ENCODE data around the gene LYAR. TPM values are rescaled to one million over a fixed set of nuclear protein-coding genes. Genes with fewer than 3 reads are reported as not detected.
A peak's percentile ranks its signal among the peaks of the same experiment; 100 is the strongest.
"Not testable (repeated sequence)": the region's sequence is repeated elsewhere in the genome, so short reads cannot be mapped to it uniquely, and the experiment has no call there.

Gene LYAR
- total RNA-seq, 1 experiment from 2014 or later: 105 TPM

DNA sequence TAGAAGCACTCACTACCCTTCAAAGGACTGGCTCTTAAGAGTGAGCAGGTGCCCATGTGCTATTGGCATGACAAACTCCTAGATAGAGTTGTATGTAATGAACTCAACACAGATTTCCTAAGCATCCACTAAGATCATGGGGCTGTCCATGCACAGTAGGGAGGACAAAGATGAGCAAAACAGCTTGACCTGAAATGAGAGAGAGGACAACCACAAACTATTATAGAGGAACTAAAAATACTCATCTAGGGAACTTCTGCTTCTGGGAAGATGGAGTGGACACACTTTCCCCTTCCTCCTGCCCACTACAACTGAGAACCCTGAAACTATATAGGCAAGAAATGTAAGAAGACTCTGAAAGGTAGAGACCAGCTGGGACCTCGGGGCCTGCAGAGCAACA lies 21.2 kb downstream of the LYAR start:
- DNase-seq (ENCODE audit: low read depth): no peak

DNA sequence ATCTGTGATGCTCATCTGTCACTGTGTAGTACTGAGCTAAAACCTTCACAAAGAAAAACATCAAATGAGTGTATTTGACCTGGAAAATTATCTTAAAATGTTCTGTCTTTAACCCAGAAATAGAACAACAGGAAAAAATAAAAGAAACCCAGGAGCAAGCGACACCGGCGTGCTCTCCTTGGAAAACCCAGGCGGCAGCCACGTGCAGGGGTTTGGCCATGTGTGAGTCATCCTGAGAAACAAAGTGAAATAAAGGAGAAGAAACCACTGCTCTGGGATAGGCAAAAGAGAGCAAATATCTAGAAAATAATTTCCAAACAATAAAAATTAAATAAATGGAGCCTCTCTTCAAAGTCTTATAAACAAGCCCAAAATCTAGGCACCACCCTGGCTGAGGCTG lies 22.0 kb downstream of the LYAR start:
- DNase-seq (ENCODE audit: low read depth): peak; percentile 42

DNA sequence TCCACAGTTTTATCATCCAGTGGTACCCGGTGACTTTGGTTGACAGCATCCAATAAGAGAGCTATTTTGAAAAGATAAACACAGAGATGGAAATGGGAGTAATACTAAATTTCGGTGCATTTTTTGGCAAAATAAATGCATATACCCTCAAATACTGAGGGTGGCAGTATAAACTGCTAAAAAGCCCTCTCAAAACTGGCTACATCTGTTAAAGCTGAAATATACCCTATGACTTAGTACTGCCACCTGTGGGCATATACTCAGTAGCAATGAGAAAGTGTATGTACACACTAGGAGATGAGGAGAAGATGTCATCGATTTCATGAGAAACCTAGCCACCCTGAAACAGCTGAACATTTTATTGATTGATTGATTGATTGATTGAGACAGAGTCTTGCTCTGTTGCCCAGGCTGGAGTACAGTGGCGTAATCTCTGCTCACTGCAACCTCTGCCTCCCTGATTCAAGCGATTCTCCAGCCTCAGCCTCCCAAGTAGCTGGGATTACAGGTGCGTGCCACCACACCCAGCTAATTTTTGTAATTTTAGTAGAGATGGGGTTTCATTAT lies 29.7 kb downstream of the LYAR start:
- DNase-seq (ENCODE audit: low read depth): peak; percentile 69

DNA sequence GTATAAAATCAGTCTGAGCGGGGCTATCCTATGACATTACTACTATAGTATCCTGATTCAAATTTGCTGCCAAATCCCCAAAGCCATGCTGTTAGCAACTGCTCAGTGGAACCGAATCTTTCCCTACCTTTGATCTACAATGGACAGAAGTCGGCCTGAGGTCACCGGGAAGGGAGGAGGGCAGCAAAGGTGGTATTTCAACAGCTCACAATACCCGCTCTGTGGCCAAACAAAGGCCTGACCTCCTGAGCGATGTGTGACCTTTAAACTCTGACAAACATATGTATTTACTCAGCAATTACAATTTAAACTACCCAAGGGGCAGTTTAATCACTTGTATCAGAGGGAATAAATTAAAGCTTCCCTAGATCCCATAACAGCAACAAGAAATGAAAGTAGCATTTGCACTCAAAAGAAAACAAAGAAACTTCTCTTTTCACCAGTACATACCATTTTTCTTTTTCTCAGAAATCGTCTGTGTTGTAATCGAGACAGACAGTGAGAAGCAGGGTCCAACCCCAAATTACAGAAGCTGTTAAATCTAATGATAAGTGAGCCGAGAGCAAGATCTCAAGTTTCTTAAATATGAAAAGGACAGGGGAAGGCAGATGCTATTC lies 30.4 kb downstream of the LYAR start:
- DNase-seq (ENCODE audit: low read depth): no peak

DNA sequence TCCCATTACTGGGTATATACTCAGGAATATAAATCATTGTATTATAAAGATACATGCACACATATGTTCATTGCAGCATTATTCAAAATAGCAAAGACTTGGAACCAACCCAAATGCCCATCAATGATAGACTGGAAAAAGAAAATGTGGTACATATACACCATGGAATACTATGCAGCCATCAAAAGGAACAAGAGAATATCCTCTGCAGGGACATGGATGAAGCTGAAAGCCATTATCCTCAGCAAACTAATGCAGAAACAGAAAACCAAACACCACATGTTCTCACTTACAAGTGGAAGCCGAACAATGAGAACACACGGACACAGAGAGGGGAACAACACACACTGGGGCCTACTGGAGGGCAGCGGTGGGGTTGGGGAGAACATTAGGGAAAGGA lies 32.2 kb downstream of the LYAR start:
- DNase-seq (ENCODE audit: low read depth): not testable (repeated sequence)

DNA sequence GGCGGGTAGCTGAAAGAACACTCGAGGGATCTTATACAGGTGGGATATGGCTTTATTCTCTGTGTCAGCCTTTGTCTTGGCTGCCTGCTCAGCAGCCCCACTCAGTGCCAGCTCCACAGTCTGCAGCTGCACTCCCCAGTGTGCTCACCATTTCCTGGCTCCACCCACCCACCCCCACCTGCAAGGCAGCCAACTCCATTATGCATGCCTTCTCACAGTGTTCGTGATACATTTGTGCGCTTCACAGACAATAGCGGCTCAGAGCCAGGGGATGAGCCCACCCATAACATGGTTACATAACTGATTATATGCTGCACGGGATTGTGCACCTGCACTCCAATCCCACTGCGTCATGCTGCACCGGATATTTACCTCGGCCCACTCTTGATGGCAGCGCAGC lies 33.2 kb downstream of the LYAR start:
- DNase-seq (ENCODE audit: low read depth): no peak

DNA sequence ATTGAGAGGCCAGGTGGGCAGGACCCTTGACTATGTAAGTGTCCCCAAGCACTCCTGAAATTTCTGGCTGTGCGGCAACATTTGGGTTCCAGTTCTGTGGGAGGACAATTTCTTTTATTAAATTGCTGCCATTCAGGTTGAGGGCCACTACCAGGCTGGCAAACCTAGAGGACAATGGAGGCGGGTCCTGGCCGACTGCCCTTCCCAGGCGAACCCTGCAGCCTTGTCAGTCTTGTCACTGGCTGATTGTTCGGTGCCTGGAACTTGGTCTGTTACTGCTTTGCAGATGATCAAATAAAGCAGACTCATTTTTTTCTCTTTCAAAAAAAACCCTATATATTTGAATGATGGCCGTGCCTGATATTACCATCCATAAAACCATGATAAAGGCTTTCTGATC lies 35.3 kb downstream of the LYAR start:
- no peak for DNase-seq (ENCODE audit: low read depth)

DNA sequence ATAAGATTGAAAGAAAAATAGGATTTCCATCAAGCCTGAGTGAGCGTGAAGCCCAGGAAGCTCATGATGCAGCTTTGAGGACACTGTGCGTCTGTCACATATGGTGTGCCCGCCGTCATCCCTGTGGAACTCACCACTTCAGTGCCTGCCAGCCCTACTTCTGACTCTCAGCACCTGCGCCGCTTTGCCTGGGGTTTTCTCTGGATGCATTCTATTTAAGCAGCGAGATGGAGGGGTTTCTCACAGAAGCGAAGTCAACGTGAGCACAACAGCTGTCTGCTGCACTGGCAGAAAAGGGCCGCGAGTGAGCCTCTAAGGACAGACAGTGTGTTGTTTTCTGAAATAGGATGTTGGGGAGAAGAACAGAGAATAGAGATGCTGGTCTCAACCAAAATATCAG lies 35.8 kb downstream of the LYAR start:
- DNase-seq (ENCODE audit: low read depth): no peak

DNA sequence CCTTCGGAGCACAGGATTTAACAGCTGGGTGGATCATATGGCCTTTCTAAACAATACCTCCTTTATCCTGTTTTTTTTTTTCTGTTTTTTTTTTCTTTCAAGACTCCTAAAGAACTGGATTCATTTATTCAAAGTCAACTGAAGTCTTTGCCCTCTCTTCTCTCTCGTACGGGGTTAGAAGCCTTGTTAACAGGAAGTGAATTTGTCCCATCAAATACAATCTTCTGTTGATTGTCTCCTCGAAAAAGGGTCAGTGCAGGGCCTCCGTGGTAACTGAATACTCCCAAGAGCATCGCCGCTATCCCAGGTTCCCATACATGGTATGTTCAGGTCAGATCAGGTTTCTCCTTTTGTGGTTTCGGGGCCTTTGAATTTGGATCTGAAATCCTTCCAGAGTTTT lies 40.1 kb downstream of the LYAR start:
- no peak for DNase-seq (ENCODE audit: low read depth)

DNA sequence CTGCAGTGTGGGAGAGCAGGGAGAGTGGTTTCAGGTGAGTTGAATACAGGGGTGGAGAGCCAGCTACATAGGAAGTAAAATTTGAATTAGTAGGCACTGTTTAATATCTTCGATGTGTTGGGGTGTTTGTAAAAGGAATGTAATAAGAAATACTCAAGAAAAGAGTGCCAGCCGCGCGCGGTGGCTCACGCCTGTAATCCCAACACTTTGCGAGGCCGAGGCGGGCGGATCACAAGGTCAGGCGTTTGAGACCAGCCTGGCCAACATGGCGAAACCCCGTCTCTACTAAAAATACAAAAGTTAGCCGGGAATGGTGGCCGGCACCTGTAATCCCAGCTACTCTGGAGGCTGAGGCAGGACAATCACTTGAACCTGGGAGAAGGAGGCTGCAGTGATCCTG lies 40.6 kb downstream of the LYAR start:
- DNase-seq (ENCODE audit: low read depth): not testable (repeated sequence)

DNA sequence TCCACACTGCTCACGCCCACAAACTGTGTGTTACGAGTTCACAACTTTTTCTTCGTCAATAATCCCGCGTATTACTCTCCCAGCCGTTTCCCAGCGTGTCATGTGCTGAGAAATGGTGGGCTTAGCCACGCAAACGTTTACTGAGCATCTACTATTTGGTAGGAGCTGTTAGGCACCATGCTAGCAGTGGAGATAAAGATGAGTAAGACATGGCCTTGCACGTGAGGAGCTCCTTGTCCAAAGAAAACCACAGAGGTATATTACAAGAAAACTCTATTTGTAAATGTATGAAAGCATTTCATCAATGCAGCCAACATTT lies 41.1 kb downstream of the LYAR start:
- no peak for DNase-seq (ENCODE audit: low read depth)

DNA sequence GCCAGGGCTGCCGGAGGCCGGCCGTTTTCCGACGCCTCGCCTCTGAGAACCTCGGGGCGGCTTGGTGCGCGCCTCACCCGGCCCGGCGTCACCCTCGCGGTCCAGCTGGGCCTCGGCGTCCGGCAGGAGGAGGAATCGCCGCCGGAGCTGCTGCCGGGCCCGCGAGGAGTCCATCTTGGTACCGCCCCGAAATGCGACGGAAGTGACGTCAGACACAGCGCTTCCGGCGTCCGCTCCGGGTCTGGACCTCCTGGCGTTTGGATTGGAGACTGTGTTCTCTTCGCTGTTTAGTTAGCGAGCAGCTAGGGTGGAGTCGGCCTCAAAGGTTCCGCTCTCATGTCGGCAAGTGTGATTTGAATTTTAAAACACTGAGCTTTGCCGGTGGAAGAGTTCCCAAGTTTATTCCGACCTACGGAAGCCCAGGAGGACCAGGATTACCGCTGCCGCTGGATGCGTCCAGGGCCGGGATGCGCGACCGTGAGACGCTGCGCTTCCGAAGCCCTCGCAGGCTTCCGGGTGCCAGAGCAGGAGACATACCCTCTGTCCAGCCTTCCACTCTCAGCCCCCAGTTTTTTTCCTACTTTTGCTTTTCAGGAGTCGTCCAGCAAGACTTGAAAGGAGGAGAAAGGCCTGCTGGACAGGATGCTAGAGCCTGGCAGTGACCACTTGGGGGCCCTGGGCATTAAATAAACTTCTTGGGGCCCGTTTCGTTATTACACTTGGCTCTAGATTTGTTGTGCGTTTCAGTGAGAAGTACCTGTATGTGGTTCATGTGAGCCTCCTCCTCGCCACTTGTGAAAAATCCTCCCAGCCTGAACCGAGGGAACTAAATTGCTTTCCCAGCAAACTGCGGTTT lies 41.7 kb downstream of the LYAR start, which contains the start of gene TMEM128:
TMEM128 (minus strand) TSS at position 195 of the 856 bp plus-strand sequence; CDS start at position 174, 21 bp downstream.
- DNase-seq (ENCODE audit: low read depth): peak; percentile 89

DNA sequence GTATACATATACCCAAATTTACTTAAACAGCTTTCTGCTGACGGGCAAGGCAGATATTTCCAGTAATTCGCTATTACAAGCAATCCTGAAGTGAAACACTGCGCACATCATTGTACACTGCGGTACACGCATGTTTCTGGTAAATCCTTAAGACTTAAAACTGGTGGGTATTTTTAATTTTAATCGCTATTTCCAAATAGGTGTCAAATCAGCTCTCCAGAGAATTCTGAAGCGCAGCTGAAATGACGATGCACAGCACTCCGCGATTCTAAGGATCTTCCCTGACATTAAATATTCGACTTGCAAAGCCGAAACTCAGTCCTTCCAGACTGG lies 42.3 kb downstream of the LYAR start:
- DNase-seq (ENCODE audit: low read depth): no peak

DNA sequence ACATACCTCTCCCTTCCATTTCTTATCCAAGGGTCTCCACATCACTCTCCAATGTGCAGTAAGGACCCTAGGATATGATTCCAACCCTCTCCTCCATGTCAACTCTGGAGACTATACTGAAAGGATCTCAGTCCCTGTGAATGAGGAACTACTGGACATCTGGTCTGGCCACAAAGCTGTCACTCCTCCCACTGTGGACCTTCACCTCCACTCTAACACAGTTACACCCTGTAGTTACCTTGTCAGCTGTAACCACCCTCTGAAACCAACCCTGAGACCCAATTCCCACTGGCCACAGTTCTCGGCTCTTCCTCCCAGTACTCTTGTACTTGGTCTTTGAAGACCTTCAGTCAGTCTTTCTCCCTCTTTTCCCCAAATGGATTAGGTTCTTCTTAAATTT lies 44.8 kb downstream of the LYAR start:
- no peak for DNase-seq (ENCODE audit: low read depth)

DNA sequence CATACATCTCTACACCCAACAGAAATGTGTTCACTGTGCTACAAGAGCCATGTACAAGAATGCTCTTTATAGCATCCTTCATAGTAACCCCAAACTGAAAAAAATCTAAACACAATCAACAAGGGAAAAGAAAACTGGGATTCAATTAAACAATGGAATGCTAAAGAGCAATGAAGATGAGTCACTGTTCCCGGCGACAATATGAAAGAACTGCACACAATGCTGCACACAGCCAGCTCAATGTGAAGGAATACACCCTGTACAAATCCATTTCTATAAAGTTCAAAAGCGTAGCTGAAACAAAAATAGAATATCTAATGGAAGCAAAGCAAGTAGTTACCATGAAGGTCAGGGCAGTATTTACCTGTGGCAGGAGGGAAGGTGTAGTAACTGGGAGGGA lies 50.4 kb downstream of the LYAR start:
- not testable (repeated sequence) for DNase-seq (ENCODE audit: low read depth)

DNA sequence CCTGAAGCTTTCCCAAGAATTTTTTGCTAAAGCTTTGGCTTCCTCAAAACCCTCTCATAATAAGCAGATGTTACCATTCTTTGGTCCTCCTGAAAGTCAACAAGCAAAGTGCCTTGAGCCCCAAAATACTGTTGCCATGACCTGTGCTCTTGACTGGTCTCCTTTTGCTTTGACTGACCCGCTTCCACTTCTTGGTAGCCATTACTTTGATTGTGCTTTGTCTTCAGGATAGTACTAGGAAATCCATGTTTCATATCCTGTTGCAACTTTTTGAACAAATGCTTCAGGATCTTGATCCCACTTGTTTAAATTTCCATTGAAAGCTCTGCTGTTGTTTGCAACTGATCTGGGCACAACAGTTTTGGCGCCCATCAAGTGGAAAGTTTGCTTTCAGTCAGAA lies 56.3 kb downstream of the LYAR start:
- no peak for DNase-seq (ENCODE audit: low read depth)

DNA sequence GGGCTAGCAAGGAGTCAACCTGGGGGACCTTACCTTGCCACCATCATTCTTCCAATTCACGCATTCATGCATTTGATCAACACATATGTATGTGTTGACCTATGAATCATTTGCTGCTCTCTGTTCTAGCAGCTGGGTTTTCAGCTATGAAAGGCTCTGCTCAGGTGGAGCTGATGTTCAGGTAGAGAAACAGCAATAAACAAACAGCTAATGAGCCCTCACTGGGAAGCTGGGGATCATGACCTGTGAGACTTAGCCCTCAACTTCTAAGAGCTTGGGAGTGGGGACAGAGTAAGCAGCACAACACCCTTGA lies 61.6 kb downstream of the LYAR start:
- no peak for DNase-seq (ENCODE audit: low read depth)

DNA sequence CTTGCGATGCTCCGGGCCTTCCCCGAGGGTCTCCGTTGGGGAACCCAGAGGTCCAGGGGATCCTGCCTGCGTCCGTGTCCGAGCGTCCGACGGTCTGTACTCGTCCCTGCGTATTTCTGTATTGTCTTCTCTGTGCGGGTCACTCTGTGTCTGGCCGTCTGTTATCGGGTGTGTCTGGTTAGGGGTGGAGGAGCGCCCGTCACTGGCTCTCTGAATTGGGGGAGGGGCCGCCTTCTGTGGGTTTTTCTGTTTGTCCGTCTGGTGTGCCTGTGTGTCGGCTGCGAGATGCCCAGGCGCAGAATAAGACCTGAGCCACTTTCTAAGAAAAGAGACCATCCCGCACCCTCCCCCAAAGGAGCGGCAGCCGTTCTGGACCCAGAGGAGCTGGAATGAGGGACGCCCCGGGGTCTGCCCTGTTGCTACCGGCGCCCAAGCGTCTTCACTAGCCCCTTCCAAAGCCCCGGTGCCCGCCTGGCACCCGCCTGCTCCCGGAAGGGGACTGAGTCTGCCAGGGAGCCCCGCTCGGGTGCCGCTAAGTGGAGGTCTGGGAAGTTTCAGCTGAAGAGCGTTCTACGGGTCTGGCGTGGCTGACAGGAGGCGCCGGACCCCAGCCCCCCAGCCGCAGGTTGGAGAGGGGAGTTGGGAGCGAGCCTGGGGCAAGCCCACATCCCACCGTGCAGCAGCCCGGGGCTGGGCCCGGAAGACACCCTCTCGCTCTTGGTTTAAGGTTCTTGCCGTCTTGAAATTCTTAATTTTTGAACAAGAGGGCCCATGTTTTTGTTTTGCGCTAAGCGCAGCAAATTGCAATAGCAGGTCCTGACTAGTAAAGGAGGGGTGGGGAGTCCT lies 62.2 kb downstream of the LYAR start:
- DNase-seq (ENCODE audit: low read depth): no peak

DNA sequence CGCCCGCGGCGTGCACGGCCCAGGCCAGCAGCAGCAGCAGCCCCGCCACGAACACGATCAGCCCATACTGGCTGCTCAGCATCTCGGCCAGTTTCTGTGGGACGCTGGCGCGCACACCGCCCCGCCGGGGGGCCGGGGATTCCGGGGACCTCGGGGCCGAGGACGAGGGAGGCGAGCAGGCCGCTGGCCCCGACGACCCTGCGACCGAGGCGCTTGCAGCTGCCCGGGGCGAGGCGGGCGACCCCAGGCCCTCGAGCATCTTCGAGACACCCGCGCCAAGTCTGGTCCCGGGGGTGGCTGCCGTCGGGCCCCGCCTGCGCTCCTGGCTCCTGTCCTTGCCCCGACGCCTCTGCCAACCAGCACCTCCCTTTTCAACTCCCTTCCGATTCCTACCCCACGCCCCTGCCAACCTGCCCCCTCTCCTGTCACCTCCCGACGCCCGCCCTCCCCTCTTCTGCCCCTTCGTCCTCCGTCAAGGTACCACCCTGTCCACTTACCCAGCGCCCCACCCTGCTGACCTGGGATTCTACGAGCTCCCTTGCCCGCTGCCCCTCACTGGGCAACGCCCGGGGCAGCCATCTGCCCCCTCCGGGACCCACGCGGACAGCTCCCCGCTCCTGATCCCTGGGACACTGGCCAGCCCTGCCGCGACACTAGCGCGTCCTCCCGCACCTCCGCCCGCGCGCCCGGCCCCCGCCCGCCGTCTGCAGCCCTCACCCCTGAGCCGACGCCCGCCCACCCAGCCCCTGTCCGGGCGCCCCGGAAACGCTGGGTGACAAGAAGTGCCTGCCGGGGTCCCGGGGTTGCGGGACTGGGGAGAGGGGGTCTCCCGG lies 63.1 kb downstream of the LYAR start, which contains the start of gene OTOP1:
OTOP1 (minus strand) TSS at position 324 of the 833 bp plus-strand sequence; CDS start at position 259, 65 bp downstream.
- no peak for DNase-seq (ENCODE audit: low read depth)

DNA sequence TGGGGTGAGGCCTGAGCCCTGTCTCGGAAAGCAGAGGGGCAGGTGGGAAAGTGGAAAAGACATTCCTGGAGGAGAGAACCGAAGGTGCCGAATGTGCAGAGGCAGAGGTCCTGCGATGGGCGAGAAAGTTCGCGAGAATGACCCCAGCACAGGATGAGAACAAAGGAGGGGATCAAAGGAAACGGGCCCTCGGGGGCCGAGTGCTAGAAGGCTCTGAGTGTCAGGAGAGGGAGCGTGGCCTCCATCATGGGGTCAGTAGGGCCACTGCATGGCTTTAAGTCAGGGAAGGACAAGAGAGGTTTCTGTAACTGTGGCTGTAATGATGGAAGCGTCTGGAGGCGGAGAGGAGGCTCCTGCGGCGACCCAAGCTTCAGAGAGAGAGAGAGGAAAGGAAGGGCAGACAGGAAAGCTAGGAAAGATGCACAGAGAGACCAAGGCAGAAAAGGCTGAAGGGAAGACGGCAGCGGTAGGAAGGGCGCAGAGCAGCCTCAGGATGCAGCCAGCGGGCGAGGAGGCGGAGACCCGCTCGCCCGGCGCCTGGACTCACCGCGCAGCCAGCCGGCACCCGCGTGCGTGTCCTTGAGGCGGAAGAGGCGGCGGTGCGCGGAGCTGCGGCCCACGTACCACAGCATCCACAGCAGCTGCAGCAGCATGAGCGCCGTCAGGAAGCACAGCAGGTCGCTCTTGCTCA lies 63.9 kb downstream of the LYAR start:
- no peak for DNase-seq (ENCODE audit: low read depth)
